DMS 273 (cell line): Measurements from ENCODE around the gene ZNF609.
"Not testable (repeated sequence)": the region's sequence is repeated elsewhere in the genome, so short reads cannot be mapped to it uniquely, and the experiment has no call there.

Experiments
- DNase-seq: peaks from one replicate; lab custom pipeline; 2025; ENCODE audit not compliant: unreplicated experiment; lab: John Stamatoyannopoulos, UW

Gene ZNF609

GRCh38 chr15:64640146-64640871 is 179.9 kb downstream of the ZNF609 start:
- DNase-seq = no peak

- DNase-seq = no peak
Observed at GRCh38 chr15:64642875-64643274, 182.5 kb downstream of the ZNF609 start.

- no peak for DNase-seq
Observed at GRCh38 chr15:64643685-64644084, 183.3 kb downstream of the ZNF609 start.

GRCh38 chr15:64644811-64645210 is 184.4 kb downstream of the ZNF609 start:
- DNase-seq = not testable (repeated sequence)

GRCh38 chr15:64645995-64646394 is 185.6 kb downstream of the ZNF609 start:
- DNase-seq = no peak

- no peak for DNase-seq
Observed at GRCh38 chr15:64647367-64647766, 187.0 kb downstream of the ZNF609 start.

GRCh38 chr15:64650552-64650951 is 190.2 kb downstream of the ZNF609 start:
- no peak for DNase-seq

- no peak for DNase-seq
Observed at GRCh38 chr15:64651601-64652191, 191.3 kb downstream of the ZNF609 start.

GRCh38 chr15:64653757-64654156 is 193.4 kb downstream of the ZNF609 start:
- DNase-seq = peak; percentile 2

GRCh38 chr15:64656508-64656907 is 196.1 kb downstream of the ZNF609 start:
- DNase-seq = no peak

- no peak for DNase-seq
Observed at GRCh38 chr15:64665179-64665578, 204.8 kb downstream of the ZNF609 start.

GRCh38 chr15:64667736-64668161 is 207.4 kb downstream of the ZNF609 start:
- DNase-seq = no peak

GRCh38 chr15:64673866-64674265 is 213.5 kb downstream of the ZNF609 start:
- no peak for DNase-seq

GRCh38 chr15:64678126-64678819 is 217.9 kb downstream of the ZNF609 start:
- DNase-seq = no peak

- no peak for DNase-seq
Observed at GRCh38 chr15:64680097-64680496, 219.7 kb downstream of the ZNF609 start.

GRCh38 chr15:64681424-64682024 is 221.1 kb downstream of the ZNF609 start:
- DNase-seq = peak; percentile 72

GRCh38 chr15:64682255-64682654 is 221.9 kb downstream of the ZNF609 start:
- DNase-seq = no peak

- DNase-seq = no peak
Observed at GRCh38 chr15:64683378-64683777, 223.0 kb downstream of the ZNF609 start.

GRCh38 chr15:64685230-64685888 is 225.0 kb downstream of the ZNF609 start:
- no peak for DNase-seq

- DNase-seq = peak; percentile 76
Observed at GRCh38 chr15:64686130-64686735, 225.9 kb downstream of the ZNF609 start.

- DNase-seq = peak; percentile 16
Observed at GRCh38 chr15:64687172-64687571, 226.8 kb downstream of the ZNF609 start.
